Choroid plexus epithelial cell (primary cell): ENCODE measurements around the gene CYP4A11.
A peak's percentile ranks its signal among the peaks of the same experiment; 100 is the strongest.
"Not testable (repeated sequence)": the region's sequence is repeated elsewhere in the genome, so short reads cannot be mapped to it uniquely, and the experiment has no call there.

ENCODE experiments used
- DNase-seq: peaks from one replicate; pipeline ENCODE4 v3.0.0-alpha.2; 2010; ENCODE audit warnings: low read depth
- H3K4me3 ChIP-seq: 2 replicates; pipeline ENCODE4 v1.5.1; 2011; ENCODE audit warnings: low read depth, mild to moderate bottlenecking, control low read depth, low read length, moderate library complexity
- CTCF ChIP-seq: conservative IDR thresholded peaks from 2 replicates; pipeline ENCODE4 v1.5.1; 2011; ENCODE audit warnings: low read depth, mild to moderate bottlenecking, control low read depth, inconsistent platforms, low read length, moderate library complexity

Gene CYP4A11

GRCh38 chr1:46960250-46960649 lies 19.0 kb upstream of the CYP4A11 start:
- TF ChIP-seq CTCF = no peak
- H3K4me3 ChIP-seq = no peak overlapping the region
- no peak for DNase-seq

- not testable (repeated sequence) for H3K4me3 ChIP-seq, DNase-seq
Measured at GRCh38 chr1:46955116-46955515, 13.8 kb upstream of the CYP4A11 start.

- H3K4me3 ChIP-seq, DNase-seq: not testable (repeated sequence)
Measured at GRCh38 chr1:46953847-46954246, 12.6 kb upstream of the CYP4A11 start.

GRCh38 chr1:46949417-46949666 lies 8.1 kb upstream of the CYP4A11 start:
- DNase-seq, H3K4me3 ChIP-seq: not testable (repeated sequence)

- peak; percentile 1 for DNase-seq
- H3K4me3 ChIP-seq = no peak overlapping the region
- no peak for TF ChIP-seq CTCF
Measured at GRCh38 chr1:46948629-46949416, 7.5 kb upstream of the CYP4A11 start.

- H3K4me3 ChIP-seq = not testable (repeated sequence)
Measured at GRCh38 chr1:46947706-46948105, 6.4 kb upstream of the CYP4A11 start.

GRCh38 chr1:46942086-46942485 lies 810 bp upstream of the CYP4A11 start:
- no peak for TF ChIP-seq CTCF
- no peak overlapping the region for H3K4me3 ChIP-seq
- DNase-seq = no peak

More at GRCh38 chr1:46947706-46948105, 6.4 kb upstream of the CYP4A11 start:
- DNase-seq = not testable (repeated sequence)

- no peak overlapping the region for H3K4me3 ChIP-seq
- TF ChIP-seq CTCF = no peak
- DNase-seq = no peak
Measured at GRCh38 chr1:46940307-46940706, 969 bp downstream of the CYP4A11 start.

- H3K4me3 ChIP-seq = no peak overlapping the region
- no peak for DNase-seq
- TF ChIP-seq CTCF = no peak
Measured at GRCh38 chr1:46937270-46937669, 4.0 kb downstream of the CYP4A11 start.
